CD4-positive, CD25-positive, alpha-beta regulatory T cell (primary cell): ENCODE data around the gene PTCRA. TPM values are rescaled to one million over a fixed set of nuclear protein-coding genes. Genes with fewer than 3 reads are reported as not detected.
"Not testable (repeated sequence)": the region's sequence is repeated elsewhere in the genome, so short reads cannot be mapped to it uniquely, and the experiment has no call there.

Source experiments
- ATAC-seq, 2 donors: fragments of 150-1000 bp; cut with Tn5 transposase; one replicate each; pipeline ENCODE4 v1.10.0; 2021; ENCODE audit warnings: low read depth in 2 of 2, moderate number of reproducible peaks in 2 of 2, moderate library complexity in 1 of 2
- DNase-seq, 3 donors: peaks; one replicate each; pipeline versions ENCODE4 v3.0.0 to v3.0.0-alpha.2; 2012 to 2022; ENCODE audit warnings: mixed read lengths in 1 of 3
- H3K27ac ChIP-seq: one replicate; pipeline ENCODE4 v1.7.0; 2013; ENCODE audit warnings: mild to moderate bottlenecking, low read length; ENCODE audit not compliant: insufficient read depth, poor library complexity, severe bottlenecking
- H3K27me3 ChIP-seq: one replicate; pipeline ENCODE4 v1.7.0; 2013; ENCODE audit warnings: low read length; ENCODE audit not compliant: control insufficient read depth, insufficient read depth
- H3K36me3 ChIP-seq: one replicate; pipeline ENCODE4 v1.7.0; 2013; ENCODE audit warnings: mild to moderate bottlenecking, low read length, moderate library complexity; ENCODE audit not compliant: control insufficient read depth, insufficient read depth
- H3K4me1 ChIP-seq: 2 replicates; pipeline ENCODE4 v1.7.0; 2013; ENCODE audit warnings: mild to moderate bottlenecking, low read length; ENCODE audit not compliant: insufficient read depth, control insufficient read depth, poor library complexity, severe bottlenecking
- H3K4me3 ChIP-seq: one replicate; pipeline ENCODE4 v1.7.0; 2013; ENCODE audit warnings: low read depth, mild to moderate bottlenecking, low read length, moderate library complexity
- H3K9me3 ChIP-seq, 2 experiments: 1 replicate in 1 of 2; 2 replicates in 1 of 2; pipeline ENCODE4 v1.7.0; 2013; ENCODE audit warnings: low read length in 2 of 2, mild to moderate bottlenecking in 1 of 2, moderate library complexity in 1 of 2; ENCODE audit not compliant: control insufficient read depth in 2 of 2
- H3K27ac Mint-ChIP-seq, 3 donors: one replicate each; pipeline ENCODE4 v1.8.0; 2020 to 2022; ENCODE audit warnings: mild to moderate bottlenecking in 3 of 3, mixed read lengths in 3 of 3, moderate library complexity in 2 of 3
- H3K27me3 Mint-ChIP-seq: one replicate; pipeline ENCODE4 v1.8.0; 2022; ENCODE audit warnings: mild to moderate bottlenecking, mixed read lengths
- H3K36me3 Mint-ChIP-seq: one replicate; pipeline ENCODE4 v1.8.0; 2020; ENCODE audit warnings: mixed read lengths
- H3K4me1 Mint-ChIP-seq, 4 donors: one replicate each; pipeline ENCODE4 v1.8.0; 2020 to 2022; ENCODE audit warnings: mixed read lengths in 4 of 4, mild to moderate bottlenecking in 1 of 4
- H3K4me3 Mint-ChIP-seq, 4 donors: one replicate each; pipeline ENCODE4 v1.8.0; 2020 to 2022; ENCODE audit warnings: mild to moderate bottlenecking in 4 of 4, mixed read lengths in 4 of 4, moderate library complexity in 3 of 4
- H3K9me3 Mint-ChIP-seq, 7 donors: one replicate each; pipeline ENCODE4 v1.8.0; 2020 to 2022; ENCODE audit warnings: mixed read lengths in 7 of 7, mild to moderate bottlenecking in 3 of 7, moderate library complexity in 2 of 7
- polyA plus RNA-seq, 4 donors: library from polyadenylated mRNA; unstranded; fragments of 300-500 nt; fragmentation: Illumina TruSeq; gene quantifications; one replicate each; pipeline ENCODE4 v1.2.3, GENCODE V29; 2021
- total RNA-seq: library from RNA; stranded (reverse); gene quantifications from one replicate; pipeline ENCODE4 v1.2.3, GENCODE V29; 2022

The PTCRA gene
- total and polyA plus RNA-seq, 5 donors from 2014 or later: 1.1 TPM; not detected in 4

- DNase-seq (no peak), ATAC-seq (no peak)
- peaks cover 5% of the 10 kb centered on the region for H3K27me3 Mint-ChIP-seq
- no peaks in the 10 kb centered on the region for H3K9me3 ChIP-seq
- peaks cover 2% of the 10 kb centered on the region for H3K4me1 ChIP-seq
- no peak overlapping the region for H3K27ac Mint-ChIP-seq
- H3K27me3 ChIP-seq: no peaks in the 10 kb centered on the region
- no peaks in the 10 kb centered on the region for H3K36me3 ChIP-seq
- H3K9me3 Mint-ChIP-seq: no peaks in the 10 kb centered on the region
- H3K27ac ChIP-seq: no peak overlapping the region
- no peaks in the 10 kb centered on the region for H3K36me3 Mint-ChIP-seq
- H3K4me1 Mint-ChIP-seq: peaks cover 3 to 10% (median 8%) of the 10 kb centered on the region in 4 donors
- no peak overlapping the region for H3K4me3 Mint-ChIP-seq
- no peak overlapping the region for H3K4me3 ChIP-seq
Observed at GRCh38 chr6:42896178-42896719, 19.6 kb upstream of the PTCRA start.

- ATAC-seq (no peak), DNase-seq (peak; percentile 62 to 78 (median 71))
- Histone ChIP-seq H3K4me1 (peaks cover 6% of the 10 kb centered on the region), H3K4me3 (no peak overlapping the region), H3K27ac (no peak overlapping the region), H3K27me3 (no peaks in the 10 kb centered on the region), H3K9me3 (no peaks in the 10 kb centered on the region), H3K36me3 (no peaks in the 10 kb centered on the region)
- peaks cover 5% of the 10 kb centered on the region for H3K27me3 Mint-ChIP-seq
- peaks cover 6 to 14% (median 12%) of the 10 kb centered on the region in 4 donors for H3K4me1 Mint-ChIP-seq
- no peak overlapping the region for H3K27ac Mint-ChIP-seq
- peak overlapping the region in 1 of 4 donors; percentile 28 for H3K4me3 Mint-ChIP-seq
- no peaks in the 10 kb centered on the region for H3K9me3 Mint-ChIP-seq
- no peaks in the 10 kb centered on the region for H3K36me3 Mint-ChIP-seq
Observed at GRCh38 chr6:42898891-42899361, 16.9 kb upstream of the PTCRA start.

GRCh38 chr6:42899871-42900270 lies 16.0 kb upstream of the PTCRA start:
- Histone ChIP-seq H3K4me3 (no peak overlapping the region), H3K9me3 (no peaks in the 10 kb centered on the region), H3K27ac (no peak overlapping the region), H3K4me1 (peaks cover 6% of the 10 kb centered on the region), H3K27me3 (no peaks in the 10 kb centered on the region), H3K36me3 (no peaks in the 10 kb centered on the region)
- Mint-ChIP-seq H3K36me3 (no peaks in the 10 kb centered on the region), H3K27ac (no peak overlapping the region), H3K4me1 (peaks cover 6 to 14% (median 12%) of the 10 kb centered on the region in 4 donors), H3K27me3 (peaks cover 5% of the 10 kb centered on the region), H3K9me3 (no peaks in the 10 kb centered on the region), H3K4me3 (no peak overlapping the region)
- ATAC-seq: no peak
- no peak for DNase-seq

DNA sequence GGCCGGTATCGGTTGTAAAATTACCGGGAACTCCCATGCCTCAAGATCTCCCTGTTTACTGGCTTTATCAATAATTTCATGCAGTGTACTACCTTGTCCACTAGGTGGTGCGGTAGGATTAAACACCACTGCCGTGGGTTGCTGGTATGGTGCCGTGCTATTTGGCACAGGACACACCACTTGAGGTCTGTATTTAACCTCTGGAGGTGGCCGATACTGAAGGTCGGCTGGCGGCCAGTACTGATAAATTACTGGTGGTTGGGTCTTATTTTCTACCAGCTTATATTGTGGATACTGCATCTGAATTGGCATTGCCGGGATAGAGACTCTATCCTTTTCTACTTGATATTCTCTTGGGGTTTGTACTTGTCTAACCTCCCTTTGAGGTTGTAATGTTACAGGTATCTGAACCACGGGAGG lies 14.3 kb upstream of the PTCRA start:
- H3K27me3 ChIP-seq: no peaks in the 10 kb centered on the region
- H3K4me3 Mint-ChIP-seq: no peak overlapping the region
- H3K27me3 Mint-ChIP-seq: peaks cover 11% of the 10 kb centered on the region
- peak; percentile 58 to 82 (median 78) for DNase-seq
- H3K27ac ChIP-seq: no peak overlapping the region
- no peaks in the 10 kb centered on the region for H3K36me3 Mint-ChIP-seq
- no peaks in the 10 kb centered on the region for H3K36me3 ChIP-seq
- H3K27ac Mint-ChIP-seq: no peak overlapping the region
- H3K9me3 ChIP-seq: no peaks in the 10 kb centered on the region
- H3K4me1 ChIP-seq: peaks cover 6% of the 10 kb centered on the region
- H3K4me1 Mint-ChIP-seq: peaks cover 6 to 14% (median 12%) of the 10 kb centered on the region in 4 donors
- H3K4me3 ChIP-seq: no peak overlapping the region
- ATAC-seq: peak; percentile 92 to 98
- no peaks in the 10 kb centered on the region for H3K9me3 Mint-ChIP-seq

- not testable (repeated sequence) for ATAC-seq, H3K27ac ChIP-seq, DNase-seq, H3K36me3 Mint-ChIP-seq, H3K4me3 ChIP-seq, H3K27ac Mint-ChIP-seq, H3K27me3 ChIP-seq, H3K9me3 Mint-ChIP-seq, H3K9me3 ChIP-seq, H3K4me3 Mint-ChIP-seq, H3K4me1 ChIP-seq, H3K36me3 ChIP-seq
- Mint-ChIP-seq H3K4me1 (peaks cover 6 to 14% (median 12%) of the 10 kb centered on the region in 4 donors), H3K27me3 (peaks cover 11% of the 10 kb centered on the region)
Observed at GRCh38 chr6:42902429-42903263, 13.2 kb upstream of the PTCRA start.

DNA sequence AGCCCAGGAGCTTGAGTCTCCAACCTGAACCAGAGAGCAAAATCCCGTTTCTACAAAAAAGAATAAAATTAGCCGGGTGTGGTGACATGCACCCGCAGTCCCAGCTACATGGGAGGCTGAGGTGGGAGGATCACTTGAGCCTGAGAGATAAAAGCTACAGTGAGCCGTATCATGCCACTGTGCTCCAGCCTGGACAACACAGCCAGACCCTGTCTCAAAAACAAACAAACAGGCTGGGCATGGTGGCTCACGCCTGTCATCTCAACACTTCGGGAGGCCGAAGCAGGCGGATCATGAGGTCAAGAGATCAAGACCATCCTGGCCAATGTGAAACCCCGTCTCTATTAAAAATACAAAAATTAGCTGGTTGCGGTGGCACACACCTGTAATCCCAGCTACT lies 11.4 kb upstream of the PTCRA start:
- peaks cover 6% of the 10 kb centered on the region for H3K4me1 ChIP-seq
- no peak overlapping the region for H3K4me3 Mint-ChIP-seq
- no peak overlapping the region for H3K27ac Mint-ChIP-seq
- H3K27me3 ChIP-seq: no peaks in the 10 kb centered on the region
- no peaks in the 10 kb centered on the region for H3K9me3 Mint-ChIP-seq
- H3K36me3 ChIP-seq: no peaks in the 10 kb centered on the region
- H3K27ac ChIP-seq: no peak overlapping the region
- peaks cover 4 to 9% (median 6%) of the 10 kb centered on the region in 4 donors for H3K4me1 Mint-ChIP-seq
- H3K36me3 Mint-ChIP-seq: no peaks in the 10 kb centered on the region
- DNase-seq (no peak), ATAC-seq (no peak)
- peaks cover 6% of the 10 kb centered on the region for H3K27me3 Mint-ChIP-seq
- no peak overlapping the region for H3K4me3 ChIP-seq
- no peaks in the 10 kb centered on the region for H3K9me3 ChIP-seq

DNA sequence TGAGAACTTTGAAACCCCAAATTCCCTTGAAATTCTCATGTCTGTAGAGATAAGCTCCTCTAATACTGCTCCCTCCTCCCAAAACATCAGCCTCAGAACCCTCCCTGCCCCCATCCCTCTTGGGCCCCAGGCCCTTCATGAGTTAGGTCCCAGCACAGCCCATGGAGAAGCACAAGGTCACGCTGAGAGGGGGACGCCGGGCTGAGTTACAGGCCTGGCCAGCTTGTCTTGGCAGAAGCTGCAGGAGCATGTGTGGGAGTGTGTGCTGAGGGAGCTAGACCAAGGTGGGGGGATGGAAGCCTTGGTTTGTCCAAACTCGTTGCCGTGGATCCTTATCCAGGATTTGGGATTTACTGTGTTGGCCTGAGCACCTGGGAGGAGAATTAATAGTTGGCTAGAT lies 8.5 kb upstream of the PTCRA start:
- H3K27ac Mint-ChIP-seq: no peak overlapping the region
- ATAC-seq (no peak), DNase-seq (no peak)
- H3K27me3 Mint-ChIP-seq: peaks cover 12% of the 10 kb centered on the region
- H3K36me3 Mint-ChIP-seq: no peaks in the 10 kb centered on the region
- H3K4me3 Mint-ChIP-seq: no peak overlapping the region
- H3K9me3 Mint-ChIP-seq: no peaks in the 10 kb centered on the region
- Histone ChIP-seq H3K4me1 (peaks cover 7% of the 10 kb centered on the region), H3K27me3 (peaks cover 2% of the 10 kb centered on the region), H3K4me3 (no peak overlapping the region), H3K36me3 (no peaks in the 10 kb centered on the region), H3K9me3 (no peaks in the 10 kb centered on the region), H3K27ac (no peak overlapping the region)
- peaks cover 0 to 4% (median 0%) of the 10 kb centered on the region in 4 donors for H3K4me1 Mint-ChIP-seq
